HG03565 (cell line): ENCODE results near the gene USP30.
"Not testable (repeated sequence)": the region's sequence is repeated elsewhere in the genome, so short reads cannot be mapped to it uniquely, and the experiment has no call there.

Source experiments
- ATAC-seq: cut with Tn5 transposase; IDR thresholded peaks from one replicate; pipeline ENCODE4 v1.9.1; 2021; ENCODE audit warnings: mild to moderate bottlenecking, moderate library complexity; ENCODE audit not compliant: unreplicated experiment

USP30 gene

DNA sequence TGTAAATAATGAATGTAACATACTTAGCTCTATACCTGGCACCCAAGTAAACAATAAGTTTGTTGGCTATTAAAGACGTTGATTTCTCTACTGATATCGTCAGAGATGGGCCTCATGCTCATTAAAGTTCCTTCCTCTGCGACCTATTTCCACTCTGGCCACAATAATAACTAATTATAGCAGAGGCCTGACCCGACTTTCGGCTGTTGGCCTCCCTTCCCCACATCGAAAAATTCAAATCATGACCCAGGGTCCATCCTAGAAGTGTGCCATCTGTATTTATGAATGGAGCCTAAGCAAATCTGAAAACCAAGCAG, 321 bp upstream of the USP30 start:
- no peak for ATAC-seq

DNA sequence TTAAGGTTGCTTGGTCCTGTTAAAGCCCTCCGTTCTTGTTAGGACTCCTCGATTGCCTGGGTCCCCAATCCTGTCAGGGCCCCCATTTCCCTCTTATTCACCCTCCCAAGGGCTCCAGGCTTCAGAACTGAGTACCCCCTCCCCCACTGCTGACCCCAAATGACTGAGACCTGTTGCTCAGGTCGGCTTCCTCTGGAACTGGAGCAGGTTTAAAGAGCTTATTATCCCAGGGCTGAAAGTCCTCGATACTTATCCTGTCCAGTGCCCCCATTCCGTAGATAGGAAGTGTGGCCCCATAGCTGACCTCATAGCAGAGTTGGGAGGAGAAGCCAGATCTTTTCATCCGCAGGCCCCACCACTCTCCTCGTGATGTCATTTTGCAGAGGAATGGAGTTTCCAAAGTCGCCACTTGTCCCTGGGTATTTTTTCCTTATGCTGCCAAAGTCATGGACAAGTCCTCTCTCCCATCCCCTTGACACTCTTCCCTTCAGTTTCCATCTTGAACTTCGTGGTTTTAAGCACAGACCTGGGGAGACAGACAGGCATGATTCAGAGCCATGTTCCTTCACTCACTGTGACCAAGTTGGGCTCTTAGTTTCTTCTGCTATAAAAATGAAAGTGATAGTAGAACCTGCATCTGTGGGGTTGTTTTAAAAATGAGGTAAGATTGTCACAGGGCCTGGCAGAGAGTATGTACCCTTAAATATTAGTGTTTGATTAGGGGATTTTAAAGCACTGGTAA, 1.2 kb downstream of the USP30 start:
- ATAC-seq, result peak; percentile 55

DNA sequence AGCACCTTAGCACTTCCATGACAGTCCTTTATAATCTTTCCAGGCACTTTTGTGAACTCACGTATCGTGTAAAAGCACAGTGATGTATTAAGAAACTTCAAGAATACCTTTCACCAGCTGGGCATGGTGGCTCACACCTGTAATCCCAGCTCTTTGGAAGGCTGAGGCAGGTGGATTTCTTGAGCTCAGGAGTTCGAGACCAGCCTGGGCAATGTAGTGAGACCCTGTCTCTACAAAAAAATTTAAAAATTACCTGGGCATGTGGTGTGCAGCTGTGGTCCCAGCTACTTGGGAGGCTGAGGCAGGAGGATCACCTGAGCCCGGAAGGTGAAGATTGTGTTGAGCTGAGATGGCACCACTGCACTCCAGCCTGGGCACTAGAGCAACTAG, 1.7 kb downstream of the USP30 start:
- not testable (repeated sequence) for ATAC-seq

DNA sequence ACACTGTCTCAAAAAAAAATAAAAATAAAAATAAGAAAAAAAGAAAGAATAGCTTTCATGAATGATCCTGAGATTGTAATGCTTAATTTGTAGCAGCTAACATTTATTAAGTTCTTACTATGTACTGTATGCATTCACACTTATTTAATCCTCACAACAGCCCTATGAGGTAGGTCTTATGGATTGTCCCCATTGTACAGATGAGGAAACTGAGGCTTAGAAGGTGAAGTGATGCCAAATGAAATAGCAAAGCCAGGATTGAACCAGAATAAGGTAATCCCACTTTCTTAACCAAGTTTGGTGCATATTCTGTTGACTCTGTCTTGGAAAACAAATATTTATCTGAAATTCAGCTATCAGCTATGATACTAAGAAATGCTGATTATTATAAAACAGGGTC, 2.1 kb downstream of the USP30 start:
- no peak for ATAC-seq

DNA sequence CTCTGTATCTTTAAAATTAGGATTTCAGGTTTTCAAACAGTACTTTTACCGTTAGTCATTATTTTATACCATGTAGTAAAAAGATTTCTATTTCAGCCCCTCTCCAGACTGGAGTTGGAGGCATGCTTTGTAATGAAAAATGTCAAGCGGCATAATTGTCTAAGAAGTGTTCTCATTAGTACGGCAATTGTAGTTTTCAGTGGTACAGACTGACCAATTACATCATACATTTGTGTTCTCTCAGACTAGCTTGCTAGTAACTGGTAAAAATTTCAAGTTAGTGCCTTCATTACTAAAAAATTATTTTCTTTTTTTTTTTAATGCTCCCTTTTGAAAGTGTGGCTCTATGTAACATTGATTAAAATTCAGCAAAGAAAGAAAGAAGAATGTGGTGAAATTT, 4.5 kb downstream of the USP30 start:
- no peak for ATAC-seq

DNA sequence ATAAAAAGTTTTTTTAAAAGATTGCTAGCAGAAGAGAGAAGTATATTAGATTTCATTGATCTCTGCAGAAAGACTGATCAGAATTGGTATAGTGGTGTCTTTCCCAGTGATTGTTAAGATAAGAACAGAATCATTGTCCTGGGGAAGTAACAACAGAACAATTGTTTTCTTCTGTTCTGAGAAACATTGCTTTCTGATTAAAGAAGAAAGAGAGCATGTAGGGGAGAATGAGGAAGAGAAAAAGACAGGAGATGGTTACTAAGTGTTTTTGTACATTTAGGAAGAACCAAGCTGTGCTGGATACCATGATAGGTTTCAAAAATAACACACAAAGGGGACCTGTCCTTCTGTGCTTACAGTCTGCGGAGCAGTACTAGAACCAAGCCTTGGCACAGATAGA, 5.0 kb downstream of the USP30 start:
- ATAC-seq, result no peak

DNA sequence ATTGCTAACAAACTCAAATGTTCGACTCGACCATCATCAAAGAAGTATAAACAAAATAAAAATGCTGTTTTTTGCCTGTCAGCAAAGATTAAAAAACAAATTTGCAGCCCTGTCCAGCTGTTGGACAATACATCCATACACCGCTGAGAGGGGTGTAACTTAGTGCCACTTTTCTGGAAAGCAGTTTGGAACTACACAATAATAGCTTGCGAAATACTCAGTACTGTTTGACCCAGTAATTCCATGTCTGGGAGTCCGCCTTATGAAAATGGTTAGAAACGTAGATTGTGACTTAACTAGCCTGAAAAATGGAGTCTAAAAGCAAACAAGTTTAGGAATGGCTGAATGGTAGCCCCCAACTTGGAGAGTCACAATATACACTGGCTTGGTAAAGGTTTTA, 6.4 kb downstream of the USP30 start:
- no peak for ATAC-seq

DNA sequence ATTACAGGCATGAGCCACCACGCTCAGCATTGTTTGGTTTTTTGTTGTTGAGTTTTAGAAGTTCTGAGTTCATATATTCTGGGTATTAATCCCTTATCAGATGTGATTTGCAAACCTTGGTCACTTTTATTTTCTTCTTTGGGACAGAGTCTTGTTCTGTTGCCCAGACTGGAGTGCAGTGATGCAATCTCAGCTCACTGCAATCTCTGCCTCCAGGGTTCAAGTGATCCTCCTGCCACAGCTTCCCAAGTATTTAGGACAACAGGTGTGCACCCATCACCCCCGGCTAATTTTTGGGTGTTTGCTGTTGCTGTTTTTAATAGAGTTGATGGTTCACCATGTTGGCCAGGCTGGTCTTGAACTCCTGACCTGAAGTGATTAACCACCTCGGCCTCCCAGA, 11.8 kb downstream of the USP30 start:
- no peak for ATAC-seq

DNA sequence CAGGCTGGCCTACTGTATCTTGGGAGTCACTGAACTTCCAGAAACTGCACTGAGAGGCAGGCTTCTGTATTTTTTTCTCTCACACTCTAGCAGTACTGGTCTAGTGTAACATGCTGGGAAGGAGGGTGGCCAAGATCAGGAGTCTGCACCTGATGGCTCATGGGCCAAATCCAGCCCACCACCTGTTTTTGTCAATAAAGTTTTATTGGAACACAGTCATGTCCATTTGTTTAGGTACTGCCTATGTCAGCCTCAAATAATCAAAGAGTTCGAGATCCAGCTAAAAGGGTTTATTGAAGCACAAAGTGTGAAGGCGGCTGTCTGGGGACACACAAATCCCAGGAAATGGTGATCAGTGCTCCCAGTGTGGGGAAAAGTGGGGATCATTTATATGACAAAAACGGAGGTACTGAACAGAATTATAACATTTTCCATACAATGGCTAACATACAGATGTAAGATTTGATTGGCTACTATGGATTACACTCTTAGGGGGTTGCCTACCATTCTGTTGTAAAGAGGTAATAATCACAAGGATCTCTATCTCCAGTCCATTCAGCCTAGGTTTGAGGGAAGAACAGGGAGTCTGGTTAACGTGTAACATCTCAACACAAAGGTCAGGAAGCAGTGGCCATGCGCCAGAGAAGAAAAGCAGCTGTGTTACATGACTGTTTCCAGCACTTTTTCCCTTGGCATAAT, 12.9 kb downstream of the USP30 start:
- no peak for ATAC-seq

DNA sequence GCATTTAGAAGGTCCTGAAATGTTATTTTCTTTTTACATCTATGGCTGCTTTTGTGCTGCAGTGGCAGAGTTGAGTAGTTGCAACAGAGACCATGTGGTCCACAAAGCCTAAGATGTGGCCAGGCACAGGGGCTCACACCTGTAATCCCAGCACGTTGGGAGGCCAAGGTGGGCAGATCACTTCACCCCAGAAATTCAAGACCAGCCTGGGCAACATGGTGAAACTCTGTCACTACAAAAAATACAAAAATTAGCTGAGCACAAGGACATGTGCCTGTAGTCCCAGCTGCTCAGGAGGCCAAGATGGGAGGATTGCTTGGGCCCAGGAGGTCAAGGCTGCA, 13.4 kb downstream of the USP30 start:
- ATAC-seq, result no peak

DNA sequence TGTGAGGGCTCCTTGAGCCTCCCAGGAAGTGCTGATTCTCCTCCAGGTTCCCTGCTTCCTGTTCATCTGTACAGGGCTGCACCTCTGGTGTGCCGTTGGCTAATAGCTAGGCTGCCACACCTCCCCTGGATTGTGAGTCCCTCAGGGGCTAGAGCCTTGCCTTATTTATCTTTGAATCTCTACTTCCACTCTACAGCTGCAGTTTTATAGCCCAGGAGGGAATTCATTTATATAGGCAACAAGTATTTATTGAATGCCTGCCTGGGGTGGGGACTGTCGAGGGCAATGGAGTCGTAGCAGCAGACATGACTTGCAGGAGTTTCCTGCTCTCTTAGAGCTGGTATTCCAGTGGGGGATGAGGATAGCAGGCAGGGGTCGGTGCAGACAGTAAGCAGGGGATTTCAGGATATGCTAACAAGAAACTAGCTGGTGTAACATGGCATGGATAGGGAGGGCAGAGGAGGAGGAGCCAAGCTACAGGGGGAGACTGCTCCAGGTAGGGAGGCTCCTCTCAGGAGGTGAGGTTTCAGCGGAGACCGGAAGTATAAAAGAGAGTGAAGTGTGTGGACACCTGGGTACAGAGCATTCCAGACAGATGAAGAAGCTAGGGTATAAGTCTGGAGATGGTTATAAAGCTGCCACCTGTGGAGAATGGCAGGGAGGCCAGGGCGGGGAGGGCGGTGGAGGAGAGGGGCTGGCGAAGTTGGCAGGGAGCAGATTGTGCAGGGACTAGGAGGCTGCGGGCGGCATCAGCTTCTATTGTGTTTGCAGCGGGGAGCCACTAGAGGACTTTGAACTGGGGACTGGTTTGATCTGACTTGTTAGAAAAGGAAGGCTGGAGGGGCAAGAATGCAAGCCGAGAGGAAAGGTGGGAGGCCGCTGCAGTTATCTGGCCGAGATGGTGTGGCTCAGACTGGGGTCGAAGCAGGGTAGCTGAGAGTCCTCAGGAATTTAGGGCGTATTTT, 17.2 kb downstream of the USP30 start:
- no peak for ATAC-seq

DNA sequence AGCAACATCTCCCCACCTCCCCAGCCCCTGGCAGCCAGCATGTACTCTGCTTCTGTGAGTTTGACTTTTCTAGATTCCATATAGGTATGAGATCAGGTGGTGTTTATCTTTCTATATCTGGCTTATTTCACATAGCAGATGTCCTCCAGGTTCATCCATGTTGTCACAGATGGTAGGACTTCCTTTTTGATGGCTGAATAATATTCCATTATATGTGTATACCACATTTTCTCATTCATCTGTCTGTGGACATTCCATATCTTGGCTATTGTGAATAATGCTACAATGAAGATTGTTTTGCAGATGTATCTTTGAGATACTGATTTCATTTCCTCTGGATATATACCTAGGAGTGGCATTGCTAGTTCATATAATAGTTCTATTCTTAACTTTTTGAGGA, 22.5 kb downstream of the USP30 start:
- no peak for ATAC-seq

DNA sequence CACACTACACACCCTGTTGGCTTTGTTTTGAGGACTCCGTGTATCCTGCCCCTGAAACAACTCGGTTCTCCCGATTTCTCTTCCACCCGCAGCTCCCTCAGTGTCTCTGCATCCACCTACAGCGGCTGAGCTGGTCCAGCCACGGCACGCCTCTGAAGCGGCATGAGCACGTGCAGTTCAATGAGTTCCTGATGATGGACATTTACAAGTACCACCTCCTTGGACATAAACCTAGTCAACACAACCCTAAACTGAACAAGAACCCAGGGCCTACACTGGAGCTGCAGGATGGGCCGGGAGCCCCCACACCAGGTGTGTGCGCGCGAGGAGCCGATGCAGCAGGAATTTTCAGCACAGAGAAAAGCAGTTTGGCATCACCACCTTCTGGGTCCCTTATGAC, 30.4 kb downstream of the USP30 start:
- ATAC-seq, result no peak

DNA sequence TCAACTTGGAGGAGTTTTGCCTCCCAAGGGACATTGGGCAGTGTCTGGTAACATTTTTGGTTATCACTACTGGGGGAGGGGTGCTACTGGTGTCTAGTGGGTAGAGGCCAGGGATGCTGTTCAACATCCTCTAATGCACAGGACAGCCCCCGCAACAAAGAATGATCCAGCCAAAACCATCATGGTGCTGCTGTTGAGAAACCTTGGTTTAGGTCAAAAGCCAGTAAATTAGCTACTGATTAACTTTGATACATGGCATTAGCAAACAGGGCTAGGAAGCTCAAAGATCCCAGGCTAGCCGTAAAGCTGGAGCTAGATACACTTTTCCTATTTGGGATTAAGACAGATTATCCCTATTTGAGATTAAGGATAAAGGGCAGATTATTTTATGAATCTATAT, 32.0 kb downstream of the USP30 start:
- no peak for ATAC-seq

DNA sequence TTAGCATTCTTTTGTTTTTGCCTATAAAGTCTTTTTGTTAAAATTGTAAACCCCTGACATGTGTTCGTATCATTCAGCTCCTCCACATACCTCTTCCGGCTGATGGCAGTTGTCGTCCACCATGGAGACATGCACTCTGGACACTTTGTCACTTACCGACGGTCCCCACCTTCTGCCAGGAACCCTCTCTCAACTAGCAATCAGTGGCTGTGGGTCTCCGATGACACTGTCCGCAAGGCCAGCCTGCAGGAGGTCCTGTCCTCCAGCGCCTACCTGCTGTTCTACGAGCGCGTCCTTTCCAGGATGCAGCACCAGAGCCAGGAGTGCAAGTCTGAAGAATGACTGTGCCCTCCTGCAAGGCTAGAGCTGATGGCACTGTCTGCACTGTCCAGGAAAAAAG, 33.2 kb downstream of the USP30 start:
- ATAC-seq, result no peak

DNA sequence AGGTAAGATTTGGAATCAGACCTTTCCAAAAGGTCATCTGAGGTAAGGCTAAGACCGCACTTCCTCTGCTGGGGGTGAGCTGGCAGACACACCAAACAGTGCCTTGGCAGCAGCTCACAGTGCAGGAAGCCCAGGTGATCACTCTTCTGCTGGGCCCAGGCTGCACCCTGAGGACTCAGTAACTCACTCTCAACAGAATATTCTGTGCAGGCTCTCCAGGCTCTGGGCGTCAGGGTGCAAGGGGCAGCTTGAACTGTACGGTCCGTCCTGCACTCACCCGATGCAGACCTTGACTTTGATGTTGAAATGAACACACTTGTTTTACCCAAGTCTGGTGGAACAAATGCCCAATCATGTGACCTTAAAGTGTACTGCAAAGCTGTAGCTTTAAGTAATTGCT, 34.9 kb downstream of the USP30 start:
- no peak for ATAC-seq

DNA sequence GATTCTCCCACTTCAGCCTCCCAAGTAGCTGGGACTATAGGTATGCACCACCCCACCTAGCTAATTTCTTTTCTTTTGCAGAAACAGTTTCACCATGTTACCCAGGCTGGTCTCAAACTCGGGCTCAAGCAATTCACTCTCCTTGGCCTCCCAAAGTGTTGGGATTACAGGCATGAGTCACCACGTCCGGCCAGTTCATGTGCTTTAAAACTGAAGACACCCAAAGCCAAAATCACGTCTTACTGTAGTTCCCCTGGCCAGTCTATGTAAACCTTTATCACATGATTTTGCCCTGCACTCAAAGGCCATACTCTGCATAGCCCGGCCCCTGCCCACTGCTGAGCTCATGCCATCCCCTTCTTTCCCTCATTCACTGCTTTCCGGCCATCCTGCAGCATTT, 36.4 kb downstream of the USP30 start:
- ATAC-seq, result no peak

DNA sequence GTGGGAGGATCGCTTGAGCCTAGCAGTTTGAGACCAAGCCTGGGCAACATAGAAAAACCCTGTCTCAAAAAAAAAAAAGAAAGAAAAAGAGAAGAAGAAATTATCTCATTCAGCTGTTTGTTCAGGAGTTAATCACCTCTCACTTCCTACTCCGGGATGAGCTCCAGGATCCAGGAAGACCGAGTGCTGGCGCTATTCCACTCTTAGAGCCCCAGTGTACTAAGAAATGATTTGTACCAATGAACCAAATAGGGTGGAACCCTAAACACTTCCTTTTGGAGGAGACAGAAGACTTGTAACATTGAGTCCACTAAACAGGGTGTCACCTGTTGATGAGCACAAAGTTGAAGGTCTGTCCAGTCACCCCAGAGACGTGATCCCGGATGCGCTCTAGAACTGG, 37.3 kb downstream of the USP30 start:
- no peak for ATAC-seq

DNA sequence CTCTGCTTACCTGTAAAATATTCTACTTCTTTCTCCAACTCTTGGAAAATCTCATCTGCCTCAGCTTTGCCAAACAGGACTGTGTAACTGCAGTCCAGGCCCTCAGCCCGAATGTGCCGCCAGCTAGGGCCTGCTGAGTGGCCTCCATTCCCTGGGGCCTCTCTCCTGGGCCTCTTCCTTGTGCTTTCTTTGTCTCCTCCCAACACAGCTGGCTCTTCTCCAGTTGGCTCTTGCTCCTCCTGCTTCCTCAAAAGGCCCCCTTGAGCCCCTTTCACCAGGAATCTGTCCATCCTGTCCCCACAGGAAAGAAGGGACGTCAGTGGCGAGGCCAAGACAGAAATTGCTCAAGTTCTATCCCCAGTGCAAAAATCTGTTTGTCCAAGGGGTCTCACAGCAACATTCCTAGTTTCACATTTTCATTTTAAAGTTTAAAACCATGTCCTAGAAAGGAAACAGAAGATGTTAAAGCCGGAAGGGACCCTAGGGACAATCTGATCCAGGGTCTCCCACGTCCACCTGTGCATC, 40.2 kb downstream of the USP30 start:
- no peak for ATAC-seq

DNA sequence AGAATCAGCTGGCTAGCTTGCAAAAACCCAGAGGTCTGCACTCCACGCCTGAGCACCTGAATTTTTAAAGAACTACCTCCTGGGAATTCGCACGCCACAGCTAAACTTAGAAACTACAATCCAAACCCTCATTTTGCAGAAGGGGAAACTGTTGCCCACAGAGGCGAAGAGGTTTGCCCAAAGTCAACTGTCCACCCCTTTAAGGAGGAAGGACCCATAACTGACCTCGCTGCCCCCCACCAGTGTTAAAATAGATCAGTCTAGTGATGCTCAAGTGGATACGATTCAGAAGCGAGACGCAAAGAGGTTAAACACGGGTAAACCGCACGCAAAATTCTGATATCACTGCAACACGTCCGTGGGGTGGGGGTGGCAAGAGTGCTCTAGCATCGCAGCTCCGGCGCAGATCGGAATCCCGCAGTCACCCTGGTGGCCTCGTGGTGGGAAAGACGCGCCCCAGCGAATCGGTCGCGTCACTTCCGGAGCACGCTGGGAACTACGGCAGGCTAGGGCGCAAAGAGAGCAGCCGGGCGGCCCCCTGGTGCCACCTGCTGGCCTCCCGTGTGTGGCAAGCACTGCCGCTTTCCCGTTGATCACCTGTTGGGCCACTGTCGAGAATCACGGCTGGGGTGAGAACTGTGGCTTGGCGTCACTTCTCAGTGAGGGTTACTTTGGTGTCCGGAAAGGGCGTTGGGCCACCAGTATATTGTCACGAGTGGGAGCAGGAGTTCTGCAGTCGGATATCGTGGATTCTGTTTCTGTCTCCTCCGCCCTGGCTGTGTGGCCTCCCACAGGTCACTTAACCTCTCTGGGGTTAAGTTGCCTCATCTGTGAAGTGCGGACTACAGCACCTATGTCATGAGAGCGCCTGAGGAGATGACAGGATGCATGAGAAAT, 40.9 kb downstream of the USP30 start, which contains the start of gene ALKBH2:
Gene ALKBH2 (minus strand): TSS at position 451 of the 897 bp plus-strand sequence. CDS start 686 bp downstream, outside the sequence.
- peak; percentile 57 for ATAC-seq

DNA sequence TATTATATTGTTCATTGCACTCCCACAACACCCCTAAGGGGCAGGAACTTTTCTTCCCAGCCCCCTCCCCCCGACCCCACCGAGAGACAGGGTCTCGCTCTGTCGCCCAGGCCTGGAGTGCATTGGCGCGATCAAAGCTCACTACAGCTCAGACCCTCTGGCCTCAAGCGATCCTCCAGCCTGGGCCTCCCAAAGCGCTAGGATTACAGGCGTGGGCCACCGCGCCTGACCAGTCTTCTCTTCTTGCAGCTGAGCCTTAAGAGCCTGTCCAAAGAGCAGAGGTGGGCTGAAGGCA, 44.7 kb downstream of the USP30 start:
- ATAC-seq, result no peak
